T-helper 1 cell treated with Interleukin-12 subunit alpha and Interleukin-12 subunit beta and Interleukin-4 antibody, amounts not matched to agents 30 ng/mL and 1 ng/mL, for 36 hours (primary cell): Measurements from ENCODE around the gene FBRSL1. TPM values are rescaled to one million over a fixed set of nuclear protein-coding genes. Genes with fewer than 3 reads are reported as not detected.
"Not testable (repeated sequence)": the region's sequence is repeated elsewhere in the genome, so short reads cannot be mapped to it uniquely, and the experiment has no call there.

Experiments
- intact Hi-C: fragments of 100-400 bp; cut with micrococcal nuclease; formaldehyde crosslinking; loops from one replicate; pipeline ENCODE4 v1.15.1; 2024
- total RNA-seq: library from RNA; stranded (reverse); gene quantifications from 2 replicates; pipeline ENCODE4 v1.2.3, GENCODE V29; 2022

The FBRSL1 gene
- total RNA-seq, 1 donor from 2014 or later = 56.2 TPM

GRCh38 chr12:132453361-132454192 lies 36.4 kb upstream of the FBRSL1 start:
- intact Hi-C loops = no loop called here

GRCh38 chr12:132454193-132454932 lies 35.6 kb upstream of the FBRSL1 start:
- intact Hi-C loops = no loop called here

GRCh38 chr12:132454933-132455418 lies 35.0 kb upstream of the FBRSL1 start:
- intact Hi-C loops = no loop called here

GRCh38 chr12:132455565-132455964 lies 34.4 kb upstream of the FBRSL1 start:
- intact Hi-C loops = no loop called here

GRCh38 chr12:132456186-132456943 lies 33.6 kb upstream of the FBRSL1 start:
- intact Hi-C loops = no loop called here

GRCh38 chr12:132456944-132457495 lies 32.9 kb upstream of the FBRSL1 start:
- intact Hi-C loops = no loop called here

GRCh38 chr12:132458441-132458840 lies 31.5 kb upstream of the FBRSL1 start:
- intact Hi-C loops = no loop called here

- intact Hi-C loops = no loop called here
Measured at GRCh38 chr12:132458846-132459641, 30.9 kb upstream of the FBRSL1 start.

- intact Hi-C loops = no loop called here
Measured at GRCh38 chr12:132460571-132460970, 29.4 kb upstream of the FBRSL1 start.

GRCh38 chr12:132461526-132461925 lies 28.4 kb upstream of the FBRSL1 start:
- intact Hi-C loops = no loop called here

- intact Hi-C loops = no loop called here
Measured at GRCh38 chr12:132462788-132463187, 27.2 kb upstream of the FBRSL1 start.

- intact Hi-C loops = not testable (repeated sequence)
Measured at GRCh38 chr12:132463284-132463924, 26.5 kb upstream of the FBRSL1 start.

GRCh38 chr12:132464304-132464703 lies 25.6 kb upstream of the FBRSL1 start:
- intact Hi-C loops = not testable (repeated sequence)

GRCh38 chr12:132464820-132465219 lies 25.1 kb upstream of the FBRSL1 start:
- intact Hi-C loops = no loop called here

GRCh38 chr12:132465269-132466190 lies 24.4 kb upstream of the FBRSL1 start:
- intact Hi-C loops = no loop called here

GRCh38 chr12:132466241-132467201 lies 23.4 kb upstream of the FBRSL1 start:
- intact Hi-C loops = no loop called here

GRCh38 chr12:132467511-132467910 lies 22.4 kb upstream of the FBRSL1 start:
- intact Hi-C loops = no loop called here

GRCh38 chr12:132469423-132469822 lies 20.5 kb upstream of the FBRSL1 start:
- intact Hi-C loops = loop anchor here (2.0 kb wide), 1 partner anchor 23 kb away; no protein-coding TSS in a partner anchor
